Neural progenitor cell (in vitro differentiated cells): ENCODE measurements around the gene L3MBTL3. TPM values are rescaled to one million over a fixed set of nuclear protein-coding genes. Genes with fewer than 3 reads are reported as not detected.

Experiments
- DNase-seq: peaks from one replicate; pipeline ENCODE4 v3.0.0-alpha.2; 2016; ENCODE audit warnings: low spot score
- H2AFZ ChIP-seq: fragments of 200-600 bp; sonication (generic); replicated peaks from 2 replicates; pipeline ENCODE4 v1.6.1; 2016; ENCODE audit warnings: antibody characterized with exemption
- H3F3A ChIP-seq: fragments of 200-600 bp; sonication (generic); 2 replicates; pipeline ENCODE4 v1.6.1; 2016; ENCODE audit warnings: antibody characterized with exemption, low read depth
- H3K27ac ChIP-seq: fragments of 200-600 bp; sonication (generic); 2 replicates; pipeline ENCODE4 v1.5.1; 2016; ENCODE audit warnings: mild to moderate bottlenecking
- H3K27me3 ChIP-seq: fragments of 200-600 bp; sonication (generic); 2 replicates; pipeline ENCODE4 v1.6.1; 2016; ENCODE audit warnings: mild to moderate bottlenecking, moderate library complexity
- H3K36me3 ChIP-seq: fragments of 200-600 bp; sonication (generic); 2 replicates; pipeline ENCODE4 v1.5.1; 2016
- H3K4me1 ChIP-seq: fragments of 200-600 bp; sonication (generic); 2 replicates; pipeline ENCODE4 v1.6.1; 2016; ENCODE audit warnings: mixed run types
- H3K4me2 ChIP-seq: fragments of 200-600 bp; sonication (generic); 2 replicates; pipeline ENCODE4 v1.6.1; 2016
- H3K4me3 ChIP-seq: fragments of 200-600 bp; sonication (generic); 2 replicates; pipeline ENCODE4 v1.5.1; 2016
- H3K79me2 ChIP-seq: fragments of 200-600 bp; sonication (generic); 2 replicates; pipeline ENCODE4 v1.6.1; 2016; ENCODE audit warnings: low read depth
- H3K9ac ChIP-seq: fragments of 200-600 bp; sonication (generic); 2 replicates; pipeline ENCODE4 v1.6.1; 2016
- H3K9me3 ChIP-seq: fragments of 200-600 bp; sonication (generic); 2 replicates; pipeline ENCODE4 v1.5.1; 2016; ENCODE audit warnings: low read depth
- H4K20me1 ChIP-seq: fragments of 200-600 bp; sonication (generic); 2 replicates; pipeline ENCODE4 v1.6.1; 2016; ENCODE audit warnings: low read depth
- H3K27ac Mint-ChIP-seq: 3 replicates; pipeline ENCODE4 v1.8.0; 2021; ENCODE audit warnings: mixed read lengths
- H3K27me3 Mint-ChIP-seq: 2 replicates; pipeline ENCODE4 v1.8.0; 2022; ENCODE audit warnings: low read depth, mild to moderate bottlenecking, inconsistent platforms, moderate library complexity, mixed read lengths; ENCODE audit not compliant: insufficient read depth
- H3K36me3 Mint-ChIP-seq: 3 replicates; pipeline ENCODE4 v1.8.0; 2021; ENCODE audit warnings: mixed read lengths
- H3K4me1 Mint-ChIP-seq: 3 replicates; pipeline ENCODE4 v1.8.0; 2021; ENCODE audit warnings: mixed read lengths
- H3K4me3 Mint-ChIP-seq: 3 replicates; pipeline ENCODE4 v1.8.0; 2021; ENCODE audit warnings: mild to moderate bottlenecking, moderate library complexity, mixed read lengths
- H3K9me3 Mint-ChIP-seq: 3 replicates; pipeline ENCODE4 v1.8.0; 2020; ENCODE audit warnings: mixed read lengths
- EZH2 ChIP-seq: fragments of 200-600 bp; sonication (generic); IDR thresholded peaks from 2 replicates; pipeline ENCODE4 v1.6.1; 2017; ENCODE audit warnings: antibody characterized with exemption, mild to moderate bottlenecking, moderate library complexity
- EZH2phosphoT487 ChIP-seq: fragments of 200-600 bp; sonication (generic); IDR thresholded peaks from 2 replicates; pipeline ENCODE4 v1.6.1; 2017; ENCODE audit warnings: antibody characterized with exemption
- total RNA-seq: library from RNA; depleted of rRNA; stranded (reverse); fragments of >200 nt; gene quantifications from 2 replicates; pipeline ENCODE4 v1.2.3, GENCODE V29; 2015; ENCODE audit warnings: low replicate concordance
- TF ChIP-seq, protein P1 (sequence below): fragments of 200-600 bp; sonication (generic); IDR thresholded peaks from 2 replicates; pipeline ENCODE4 v1.5.1; 2017; ENCODE audit warnings: antibody characterized with exemption, mild to moderate bottlenecking

The L3MBTL3 gene
- total RNA-seq, 1 donor from 2014 or later = 22.2 TPM

DNA sequence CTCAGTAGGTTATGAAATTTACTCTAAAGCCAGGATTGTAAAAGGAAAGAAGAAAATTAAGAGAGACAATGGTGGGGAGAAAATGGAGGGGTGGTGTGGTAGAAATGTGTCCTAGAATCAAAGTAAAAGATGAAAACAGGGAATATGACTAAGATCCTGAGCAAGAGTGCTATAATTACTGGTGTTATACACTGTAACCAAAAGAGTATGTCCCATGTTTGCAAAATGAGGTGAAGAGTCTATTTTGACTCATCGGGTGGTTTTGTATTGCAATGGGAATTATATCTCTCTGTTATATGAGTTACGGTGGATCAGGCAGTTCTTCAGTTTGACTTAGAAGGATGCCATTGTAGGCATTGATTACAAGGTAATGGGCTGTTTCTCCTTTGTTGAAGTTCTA lies 8.5 kb downstream of the L3MBTL3 start:
- H3K79me2 ChIP-seq = peaks cover 6% of the 10 kb centered on the region
- no peak overlapping the region for H3K4me3 Mint-ChIP-seq
- peaks cover 20% of the 10 kb centered on the region for H3K36me3 Mint-ChIP-seq
- H3K27me3 ChIP-seq = peaks cover 3% of the 10 kb centered on the region
- H3K9me3 Mint-ChIP-seq = no peaks in the 10 kb centered on the region
- no peaks in the 10 kb centered on the region for H3K4me1 Mint-ChIP-seq
- no peak overlapping the region for H2AFZ ChIP-seq
- H3K27ac Mint-ChIP-seq = no peak overlapping the region
- DNase-seq = no peak
- no peaks in the 10 kb centered on the region for H3K27me3 Mint-ChIP-seq
- no peaks in the 10 kb centered on the region for H3F3A ChIP-seq
- H3K27ac ChIP-seq = no peak overlapping the region
- no peak overlapping the region for H3K4me3 ChIP-seq
- no peaks in the 10 kb centered on the region for H3K4me1 ChIP-seq
- H3K4me2 ChIP-seq = no peak overlapping the region
- peaks cover 8% of the 10 kb centered on the region for H4K20me1 ChIP-seq
- no peaks in the 10 kb centered on the region for H3K36me3 ChIP-seq
- TF ChIP-seq EZH2 = no peak
- TF ChIP-seq, protein P1, sequence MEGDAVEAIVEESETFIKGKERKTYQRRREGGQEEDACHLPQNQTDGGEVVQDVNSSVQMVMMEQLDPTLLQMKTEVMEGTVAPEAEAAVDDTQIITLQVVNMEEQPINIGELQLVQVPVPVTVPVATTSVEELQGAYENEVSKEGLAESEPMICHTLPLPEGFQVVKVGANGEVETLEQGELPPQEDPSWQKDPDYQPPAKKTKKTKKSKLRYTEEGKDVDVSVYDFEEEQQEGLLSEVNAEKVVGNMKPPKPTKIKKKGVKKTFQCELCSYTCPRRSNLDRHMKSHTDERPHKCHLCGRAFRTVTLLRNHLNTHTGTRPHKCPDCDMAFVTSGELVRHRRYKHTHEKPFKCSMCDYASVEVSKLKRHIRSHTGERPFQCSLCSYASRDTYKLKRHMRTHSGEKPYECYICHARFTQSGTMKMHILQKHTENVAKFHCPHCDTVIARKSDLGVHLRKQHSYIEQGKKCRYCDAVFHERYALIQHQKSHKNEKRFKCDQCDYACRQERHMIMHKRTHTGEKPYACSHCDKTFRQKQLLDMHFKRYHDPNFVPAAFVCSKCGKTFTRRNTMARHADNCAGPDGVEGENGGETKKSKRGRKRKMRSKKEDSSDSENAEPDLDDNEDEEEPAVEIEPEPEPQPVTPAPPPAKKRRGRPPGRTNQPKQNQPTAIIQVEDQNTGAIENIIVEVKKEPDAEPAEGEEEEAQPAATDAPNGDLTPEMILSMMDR = no peak
- TF ChIP-seq EZH2phosphoT487 = no peak
- H3K9ac ChIP-seq = no peak overlapping the region
- H3K9me3 ChIP-seq = no peaks in the 10 kb centered on the region

DNA sequence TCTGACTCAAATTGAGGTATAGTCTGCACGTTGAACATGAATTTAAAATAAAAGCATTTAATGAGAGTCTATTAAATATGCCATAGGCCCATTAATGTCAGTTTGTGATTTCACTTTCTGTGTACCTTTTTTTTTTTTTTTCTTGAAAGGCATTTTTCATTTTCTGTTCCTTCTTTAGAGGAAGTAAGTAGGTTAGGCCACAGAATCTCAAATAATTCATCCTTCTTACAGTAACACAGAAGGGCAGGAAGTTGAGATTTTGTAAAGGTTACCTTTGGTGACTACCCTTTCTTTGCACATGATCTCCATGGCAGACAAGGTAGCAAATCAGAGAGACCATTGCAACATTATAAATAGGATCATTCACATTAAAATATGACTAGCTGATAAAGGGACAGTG lies 9.6 kb downstream of the L3MBTL3 start:
- no peaks in the 10 kb centered on the region for H3K9me3 Mint-ChIP-seq
- no peak for TF ChIP-seq EZH2
- TF ChIP-seq EZH2phosphoT487 = no peak
- TF ChIP-seq, protein P1 = no peak
- Histone ChIP-seq H3K27me3 (no peaks in the 10 kb centered on the region), H3K36me3 (no peaks in the 10 kb centered on the region), H4K20me1 (no peaks in the 10 kb centered on the region), H3K9me3 (no peaks in the 10 kb centered on the region), H3K79me2 (peaks cover 5% of the 10 kb centered on the region), H3K4me3 (no peak overlapping the region), H3K4me2 (no peak overlapping the region), H3K27ac (no peak overlapping the region), H3F3A (no peaks in the 10 kb centered on the region), H2AFZ (no peak overlapping the region), H3K9ac (no peak overlapping the region), H3K4me1 (no peaks in the 10 kb centered on the region)
- H3K27me3 Mint-ChIP-seq = no peaks in the 10 kb centered on the region
- H3K4me3 Mint-ChIP-seq = no peak overlapping the region
- H3K36me3 Mint-ChIP-seq = peaks cover 23% of the 10 kb centered on the region
- no peaks in the 10 kb centered on the region for H3K4me1 Mint-ChIP-seq
- no peak overlapping the region for H3K27ac Mint-ChIP-seq
- DNase-seq = no peak

GRCh38 chr6:130029163-130029562 lies 10.8 kb downstream of the L3MBTL3 start:
- Histone ChIP-seq H3K36me3 (no peaks in the 10 kb centered on the region), H3K4me1 (no peaks in the 10 kb centered on the region), H4K20me1 (no peaks in the 10 kb centered on the region), H3F3A (no peaks in the 10 kb centered on the region), H3K9me3 (no peaks in the 10 kb centered on the region), H3K27ac (no peak overlapping the region), H3K79me2 (peaks cover 5% of the 10 kb centered on the region), H3K4me3 (no peak overlapping the region), H2AFZ (no peak overlapping the region), H3K9ac (no peak overlapping the region), H3K4me2 (no peak overlapping the region), H3K27me3 (no peaks in the 10 kb centered on the region)
- Mint-ChIP-seq H3K4me3 (no peak overlapping the region), H3K27me3 (no peaks in the 10 kb centered on the region), H3K36me3 (peaks cover 23% of the 10 kb centered on the region), H3K27ac (no peak overlapping the region), H3K9me3 (no peaks in the 10 kb centered on the region), H3K4me1 (no peaks in the 10 kb centered on the region)
- TF ChIP-seq EZH2phosphoT487 = no peak
- no peak for DNase-seq

- Histone ChIP-seq H4K20me1 (peaks cover 5% of the 10 kb centered on the region), H3F3A (no peaks in the 10 kb centered on the region), H2AFZ (no peak overlapping the region), H3K27me3 (no peaks in the 10 kb centered on the region), H3K4me2 (no peak overlapping the region), H3K9me3 (no peaks in the 10 kb centered on the region), H3K9ac (no peak overlapping the region), H3K4me1 (no peaks in the 10 kb centered on the region), H3K27ac (no peak overlapping the region), H3K36me3 (no peaks in the 10 kb centered on the region), H3K4me3 (no peak overlapping the region), H3K79me2 (peaks cover 5% of the 10 kb centered on the region)
- Mint-ChIP-seq H3K27me3 (no peaks in the 10 kb centered on the region), H3K4me3 (no peak overlapping the region), H3K9me3 (no peaks in the 10 kb centered on the region), H3K4me1 (peaks cover 3% of the 10 kb centered on the region), H3K27ac (no peak overlapping the region), H3K36me3 (peaks cover 9% of the 10 kb centered on the region)
- DNase-seq = no peak
- TF ChIP-seq EZH2phosphoT487 (no peak), EZH2 (no peak)
- TF ChIP-seq, protein P1 = no peak
Observed at GRCh38 chr6:130032758-130033340, 14.5 kb downstream of the L3MBTL3 start.
